Measurements from ENCODE around the gene ITPKC. TPM values are rescaled to one million over a fixed set of nuclear protein-coding genes. Genes with fewer than 3 reads are reported as not detected.

The ITPKC gene
- total RNA-seq, 1 donor from 2014 or later, result 9.8 TPM

- no peak for DNase-seq
- no peak overlapping the region for H3K27ac ChIP-seq (replicated peaks)
- H3K4me3 ChIP-seq, result no peak overlapping the region
- H3K4me1 ChIP-seq, result peaks cover 45% of the 10 kb centered on the region
- H3K27me3 ChIP-seq (ENCODE audit: low read depth), result no peaks in the 10 kb centered on the region
- peaks cover 62% of the 10 kb centered on the region for H3K36me3 ChIP-seq
- no peak for TF ChIP-seq CTCF (IDR thresholded peaks at IDR 0.05; ENCODE audit: borderline replicate concordance)
- intact Hi-C loops (cut with micrococcal nuclease), result no loop called here
- H3K9me3 ChIP-seq (replicated peaks), result no peaks in the 10 kb centered on the region
These were observed 39.7 kb downstream of the ITPKC start for GRCh38 chr19:40756502-40757110.

- H3K9me3 ChIP-seq (replicated peaks), result no peaks in the 10 kb centered on the region
- intact Hi-C loops (cut with micrococcal nuclease), result no loop called here
- peaks cover 81% of the 10 kb centered on the region for H3K36me3 ChIP-seq
- no peak for TF ChIP-seq CTCF (IDR thresholded peaks at IDR 0.05; ENCODE audit: borderline replicate concordance)
- H3K4me3 ChIP-seq, result no peak overlapping the region
- H3K4me1 ChIP-seq, result peaks cover 28% of the 10 kb centered on the region
- no peak overlapping the region for H3K27ac ChIP-seq (replicated peaks)
- DNase-seq, result no peak
- H3K27me3 ChIP-seq (ENCODE audit: low read depth), result no peaks in the 10 kb centered on the region
These were observed 41.6 kb downstream of the ITPKC start for GRCh38 chr19:40758491-40758890.

GRCh38 chr19:40759352-40759751, 42.4 kb downstream of the ITPKC start:
- intact Hi-C loops (cut with micrococcal nuclease), result no loop called here
- peaks cover 19% of the 10 kb centered on the region for H3K4me1 ChIP-seq
- no peak for DNase-seq
- no peaks in the 10 kb centered on the region for H3K9me3 ChIP-seq (replicated peaks)
- H3K27ac ChIP-seq (replicated peaks), result no peak overlapping the region
- no peak overlapping the region for H3K4me3 ChIP-seq
- peaks cover 90% of the 10 kb centered on the region for H3K36me3 ChIP-seq
- no peak for TF ChIP-seq CTCF (IDR thresholded peaks at IDR 0.05; ENCODE audit: borderline replicate concordance)
- H3K27me3 ChIP-seq (ENCODE audit: low read depth), result no peaks in the 10 kb centered on the region

GRCh38 chr19:40762754-40763470, 46.0 kb downstream of the ITPKC start:
- Histone ChIP-seq H3K27me3 (ENCODE audit: low read depth) (no peaks in the 10 kb centered on the region), H3K36me3 (peaks cover 82% of the 10 kb centered on the region), H3K9me3 (replicated peaks) (no peaks in the 10 kb centered on the region), H3K27ac (replicated peaks) (no peak overlapping the region), H3K4me3 (no peak overlapping the region), H3K4me1 (no peaks in the 10 kb centered on the region)
- DNase-seq, result no peak
- TF ChIP-seq CTCF (IDR thresholded peaks at IDR 0.05; ENCODE audit: borderline replicate concordance), result no peak
- intact Hi-C loops (cut with micrococcal nuclease), result no loop called here

- intact Hi-C loops (cut with micrococcal nuclease), result no loop called here
- peaks cover 76% of the 10 kb centered on the region for H3K36me3 ChIP-seq
These were observed 46.6 kb downstream of the ITPKC start for GRCh38 chr19:40763526-40763925.

More at GRCh38 chr19:40763526-40763925, 46.6 kb downstream of the ITPKC start:
- DNase-seq, result no peak
- H3K27ac ChIP-seq (replicated peaks), result no peak overlapping the region
- H3K9me3 ChIP-seq (replicated peaks), result no peaks in the 10 kb centered on the region
- H3K27me3 ChIP-seq (ENCODE audit: low read depth), result no peaks in the 10 kb centered on the region
- no peak overlapping the region for H3K4me3 ChIP-seq
- no peak for TF ChIP-seq CTCF (IDR thresholded peaks at IDR 0.05; ENCODE audit: borderline replicate concordance)
- H3K4me1 ChIP-seq, result no peaks in the 10 kb centered on the region
